Smooth muscle cell of the brain vasculature (primary cell): ENCODE measurements around the gene UBE2D3.

Experiments used
- DNase-seq: peaks from one replicate; pipeline ENCODE4 v3.0.0-alpha.2; 2012; ENCODE audit warnings: low read depth, low spot score

UBE2D3 gene

GRCh38 chr4:102757681-102758080 is 69.7 kb downstream of the UBE2D3 start:
- no peak for DNase-seq

GRCh38 chr4:102754044-102754443 is 73.3 kb downstream of the UBE2D3 start:
- DNase-seq = no peak

DNA sequence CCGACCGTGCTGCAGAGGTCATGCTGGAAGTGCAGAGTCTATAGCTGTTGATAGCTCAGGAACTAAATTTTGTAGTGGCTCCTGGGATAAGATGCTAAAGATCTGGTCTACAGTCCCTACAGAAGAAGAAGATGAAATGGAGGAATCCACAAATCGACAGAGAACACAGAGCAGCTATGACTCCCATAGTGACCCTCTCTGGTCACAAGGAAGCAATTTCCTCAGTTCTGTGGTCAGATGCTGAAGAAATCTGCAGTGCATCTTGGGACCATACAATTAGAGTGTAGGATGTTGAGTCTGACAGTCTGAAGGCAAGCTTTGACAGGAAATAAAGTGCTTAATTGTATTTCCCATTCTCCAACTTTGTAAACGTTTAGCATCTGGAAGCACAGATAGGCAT is 75.4 kb downstream of the UBE2D3 start:
- DNase-seq = no peak
